DMS53 treated with DMSO at 0.1 percent for 48 hours (cell line): Measurements from ENCODE around the gene PNPLA7.
"Not testable (repeated sequence)": the region's sequence is repeated elsewhere in the genome, so short reads cannot be mapped to it uniquely, and the experiment has no call there.

Experiments
- DNase-seq: peaks from one replicate; lab custom pipeline; 2025; ENCODE audit not compliant: unreplicated experiment; lab: John Stamatoyannopoulos, UW

The PNPLA7 gene

DNA sequence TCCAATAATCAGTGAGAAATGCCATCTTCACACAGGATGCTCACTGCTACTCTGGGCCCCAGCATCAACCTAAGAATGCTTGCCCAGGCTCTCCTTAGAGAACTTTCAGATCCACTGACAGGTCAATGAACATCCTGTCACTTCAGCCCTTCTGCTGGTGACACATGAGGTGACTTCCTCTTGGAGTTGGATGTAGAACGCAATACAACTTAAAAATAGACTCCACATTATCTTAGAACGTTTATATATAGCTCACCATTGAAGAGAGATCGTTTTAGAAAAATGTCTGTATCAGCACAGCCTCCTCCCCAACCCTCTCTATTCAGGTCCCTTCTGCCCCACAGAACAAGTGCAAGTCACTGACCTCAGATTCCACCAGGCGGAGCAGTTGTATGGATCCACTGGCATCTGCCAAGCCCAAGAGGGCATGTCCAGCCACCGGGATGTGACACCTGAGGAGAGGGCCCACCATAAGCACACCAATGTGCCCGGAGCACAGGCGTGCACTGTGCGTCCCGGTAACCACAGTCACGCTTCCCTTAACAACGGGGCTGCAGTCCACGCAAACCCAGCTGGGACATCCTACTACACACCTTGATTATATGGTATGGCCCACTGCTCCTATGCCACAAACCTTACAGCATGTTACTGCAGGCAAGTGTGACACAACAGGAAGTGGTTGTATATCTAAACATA is 25.7 kb upstream of the PNPLA7 start:
- no peak for DNase-seq

DNA sequence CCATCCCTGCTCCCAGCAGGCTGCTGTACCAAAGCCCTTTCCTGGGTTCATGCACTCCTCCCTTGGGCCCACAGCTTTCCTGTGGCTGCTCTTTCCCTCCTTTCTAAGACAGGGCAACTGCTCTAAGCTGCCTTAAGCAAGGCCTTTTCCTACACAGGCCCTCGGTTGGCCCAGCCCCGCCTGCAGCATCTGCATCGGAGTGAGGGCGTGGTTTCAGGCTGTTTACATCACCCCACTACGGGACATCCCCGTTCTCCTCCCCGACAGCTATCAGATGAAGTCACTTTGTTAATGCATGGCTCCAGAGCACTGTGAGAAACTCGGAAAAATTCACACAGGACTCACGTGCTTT is 25.1 kb upstream of the PNPLA7 start:
- no peak for DNase-seq

DNA sequence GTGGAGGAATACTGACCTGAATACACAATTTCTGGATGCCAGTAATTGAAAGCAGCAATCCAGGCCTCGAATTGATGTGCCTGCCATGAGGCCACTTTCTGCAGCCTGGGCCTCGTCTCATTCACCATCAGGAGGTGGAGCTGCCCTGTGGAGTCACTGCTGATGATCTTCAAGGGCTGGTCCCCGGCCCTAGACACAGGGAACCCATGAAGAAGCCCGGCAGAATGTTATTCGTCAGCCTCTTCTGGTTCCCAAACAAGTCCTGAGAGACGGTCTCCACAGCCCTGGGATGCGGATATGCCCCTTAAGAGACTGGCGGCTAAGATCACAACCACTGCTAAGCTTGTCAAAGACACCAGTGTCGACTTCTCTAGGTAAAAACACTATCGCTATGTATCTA is 24.0 kb upstream of the PNPLA7 start:
- no peak for DNase-seq

DNA sequence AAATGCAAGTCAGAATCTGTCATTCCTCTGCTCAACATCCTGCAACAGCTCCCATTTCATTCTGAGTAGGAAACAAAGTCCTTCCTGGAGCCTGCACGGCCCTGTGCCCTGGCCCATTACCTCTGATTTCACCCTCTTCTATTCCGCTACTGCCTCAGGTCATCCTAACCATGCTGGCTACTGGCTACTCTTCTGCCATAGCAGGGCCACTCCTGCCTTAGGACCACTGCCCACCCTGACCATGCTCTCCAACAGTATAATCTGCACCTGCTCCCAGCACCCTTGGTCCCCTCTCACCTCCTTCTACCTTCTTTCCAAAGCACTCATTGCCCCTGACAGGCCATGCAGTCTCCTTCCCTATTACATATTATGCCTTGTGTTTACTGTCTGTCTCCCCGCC is 20.4 kb upstream of the PNPLA7 start:
- no peak for DNase-seq

DNA sequence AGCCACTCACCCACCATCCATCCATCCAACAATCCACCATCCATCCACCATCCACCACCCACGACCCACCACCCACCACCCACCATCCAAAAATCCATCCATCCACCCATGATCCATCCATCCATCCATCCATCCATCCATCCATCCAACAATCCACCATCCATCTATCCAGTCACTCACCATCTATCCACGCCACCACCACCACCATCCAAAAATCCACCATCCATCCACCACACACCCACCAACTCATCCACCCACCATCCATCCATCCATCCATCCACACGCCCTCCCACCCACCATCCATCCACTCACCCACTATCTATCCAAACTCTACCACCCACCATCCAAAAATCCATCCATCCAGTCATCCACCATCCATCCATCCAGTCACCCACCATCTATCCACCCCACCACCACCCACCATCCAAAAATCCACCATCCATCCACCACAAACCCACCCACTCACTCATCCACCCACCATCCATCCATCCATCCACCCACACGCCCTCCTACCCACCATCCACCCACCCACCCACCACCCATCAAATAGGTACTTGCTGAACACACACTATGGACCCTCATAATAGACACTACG is 19.5 kb upstream of the PNPLA7 start:
- no peak for DNase-seq

DNA sequence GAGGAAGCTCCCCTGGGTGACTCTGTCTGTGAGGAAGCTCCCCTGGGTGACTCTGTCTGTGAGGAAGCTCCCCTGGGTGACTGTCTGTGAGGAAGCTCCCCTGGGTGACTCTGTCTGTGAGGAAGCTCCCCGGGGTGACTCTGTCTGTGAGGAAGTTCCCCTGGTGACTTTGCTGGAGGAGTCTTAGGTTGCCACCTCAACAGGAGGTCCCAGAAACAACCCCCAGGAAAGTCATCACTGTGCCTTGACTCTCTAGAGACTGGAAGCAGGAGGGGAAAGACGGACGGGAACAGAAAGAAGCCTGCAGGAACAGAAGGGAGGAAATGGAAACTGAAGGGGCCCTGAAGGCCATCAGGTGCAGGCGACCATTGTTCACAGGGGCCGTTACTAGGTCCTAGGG is 18.2 kb upstream of the PNPLA7 start:
- DNase-seq: not testable (repeated sequence)

DNA sequence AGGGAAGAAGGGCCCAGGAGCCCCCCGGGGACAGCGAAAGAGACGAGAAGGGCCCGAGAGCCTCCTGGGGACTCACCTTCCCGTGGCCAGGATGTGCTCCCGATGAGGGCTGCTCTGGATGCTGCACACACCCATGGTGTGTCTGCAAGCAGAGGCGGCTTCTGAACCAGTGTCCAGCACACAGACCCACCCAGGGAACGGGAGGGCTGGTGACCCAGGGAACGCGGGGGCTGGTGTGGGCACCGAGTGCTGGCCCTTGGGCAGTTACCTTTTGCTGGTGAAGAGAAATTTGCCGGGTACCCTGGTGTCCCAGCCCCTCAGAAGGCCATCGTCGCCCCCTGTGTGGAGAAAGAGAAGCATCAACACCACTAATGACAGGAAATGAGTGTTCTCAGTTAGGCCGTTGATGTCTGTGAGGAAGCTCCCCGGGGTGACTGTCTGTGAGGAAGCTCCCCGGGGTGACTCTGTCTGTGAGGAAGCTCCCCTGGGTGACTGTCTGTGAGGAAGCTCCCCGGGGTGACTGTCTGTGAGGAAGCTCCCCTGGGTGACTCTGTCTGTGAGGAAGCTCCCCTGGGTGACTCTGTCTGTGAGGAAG is 14.7 kb upstream of the PNPLA7 start:
- DNase-seq: no peak

DNA sequence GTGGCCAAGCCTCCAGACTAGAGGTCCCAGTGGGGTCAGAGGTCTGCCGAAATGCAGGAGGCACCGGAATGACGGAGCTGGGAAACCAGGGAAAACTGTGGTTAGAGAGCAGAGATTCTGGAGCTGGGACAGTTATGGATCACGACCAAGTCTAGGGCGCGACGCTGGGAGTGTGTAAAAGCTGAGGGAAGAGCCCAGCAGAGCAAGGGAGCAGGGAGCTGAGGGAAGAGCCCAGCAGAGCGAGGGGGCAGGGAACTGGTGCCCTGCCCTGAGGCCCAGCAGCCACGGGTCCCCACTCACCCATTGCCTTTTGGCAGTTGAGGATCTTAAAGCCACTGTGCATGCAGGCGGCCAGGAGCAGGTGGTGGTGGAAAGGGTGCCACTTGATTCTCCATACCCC is 13.9 kb upstream of the PNPLA7 start:
- no peak for DNase-seq

DNA sequence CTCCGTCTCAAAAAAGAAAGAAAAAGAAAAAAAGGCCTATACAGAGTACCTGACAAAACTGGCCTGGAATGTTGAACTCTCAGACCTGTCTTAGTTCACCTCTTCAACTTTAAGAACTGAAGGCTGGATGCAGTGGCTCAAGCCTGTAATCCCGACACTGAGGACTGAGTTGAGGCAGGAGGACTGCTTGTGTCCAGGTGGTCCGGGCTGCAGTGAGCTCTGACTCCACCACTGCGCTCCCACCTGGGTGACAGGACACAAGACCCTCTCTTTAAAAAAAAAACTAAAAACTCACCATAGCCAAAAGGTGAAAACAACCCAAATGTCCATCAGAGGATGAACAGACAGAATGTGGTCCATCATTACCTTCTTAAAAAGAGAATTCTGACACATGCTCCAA is 7.9 kb upstream of the PNPLA7 start:
- no peak for DNase-seq

DNA sequence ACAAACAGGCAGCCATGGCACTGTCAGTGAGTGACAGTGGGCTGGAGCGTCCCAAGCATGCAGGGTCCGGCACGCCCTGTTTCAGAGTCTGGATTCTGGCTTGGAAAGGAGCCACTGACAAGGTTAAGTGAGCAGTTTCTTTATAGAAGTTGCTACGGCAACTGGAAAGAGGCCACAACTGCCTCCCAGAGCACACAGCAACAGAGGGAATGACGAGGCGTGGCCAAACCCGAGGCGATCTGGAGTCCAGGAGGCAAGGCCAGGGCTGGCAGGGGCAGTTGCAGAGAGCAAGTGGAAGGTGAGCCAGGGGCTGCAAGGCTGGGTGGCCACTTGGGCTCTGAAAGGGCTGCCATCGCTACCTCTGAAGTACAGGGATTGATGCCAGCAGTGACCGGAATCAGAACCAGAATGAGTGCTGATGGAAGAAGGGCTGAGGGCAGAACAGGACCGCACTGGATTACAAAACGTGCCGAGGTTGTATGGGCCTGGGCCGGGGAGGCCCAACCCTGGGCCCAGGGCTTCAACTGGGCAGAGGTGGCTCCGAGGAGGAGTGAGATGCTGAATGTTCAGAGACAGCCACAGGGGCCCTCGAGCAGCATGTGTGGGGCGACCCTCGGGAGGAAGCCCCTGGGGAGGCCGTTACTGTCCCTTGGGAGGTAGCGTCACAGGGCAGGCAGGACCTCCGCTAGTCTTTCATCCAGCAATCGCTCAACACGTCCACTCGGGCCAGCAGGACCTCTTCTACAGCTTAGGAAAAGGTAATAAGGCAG is 6.1 kb upstream of the PNPLA7 start:
- DNase-seq: no peak

DNA sequence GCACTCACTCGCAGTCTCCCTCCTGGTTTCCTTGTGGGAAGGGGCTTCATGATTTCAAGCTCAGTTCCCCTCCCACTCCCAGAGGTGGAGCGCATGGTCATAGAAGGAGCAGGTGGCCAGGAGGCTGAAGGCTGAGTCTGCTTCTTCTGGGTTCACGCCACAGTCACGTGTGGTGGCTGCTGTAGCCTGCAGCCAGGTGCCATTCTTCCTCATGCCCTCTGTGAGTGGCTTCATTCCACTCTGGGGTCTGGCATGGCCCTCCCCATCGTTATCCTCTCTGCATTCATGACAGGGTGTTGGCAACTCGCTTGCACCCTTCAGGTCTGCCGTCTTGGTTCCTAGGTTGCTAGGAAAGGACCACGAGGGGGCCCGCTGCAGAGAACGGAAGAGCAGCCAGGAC is 5.0 kb upstream of the PNPLA7 start:
- DNase-seq: no peak

DNA sequence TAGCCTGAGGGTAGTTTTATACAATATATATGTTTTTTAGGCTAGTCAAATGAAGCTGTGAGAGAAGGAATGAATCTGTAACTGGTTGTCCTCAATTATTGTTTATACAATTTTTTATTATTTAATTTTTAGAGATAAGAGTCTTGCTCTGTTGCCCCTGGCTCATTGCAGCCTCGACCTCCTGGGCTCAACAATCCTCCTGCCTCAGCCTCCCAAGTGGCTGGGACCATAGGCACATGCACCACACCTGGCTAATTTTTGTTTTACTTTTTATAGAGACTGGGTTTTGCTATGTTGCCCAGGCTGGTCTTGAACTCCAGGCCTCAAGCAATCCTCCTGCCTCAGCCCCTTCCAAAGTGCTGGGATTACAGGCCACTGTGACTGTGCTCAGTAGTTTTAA is 4.1 kb upstream of the PNPLA7 start:
- DNase-seq: no peak

DNA sequence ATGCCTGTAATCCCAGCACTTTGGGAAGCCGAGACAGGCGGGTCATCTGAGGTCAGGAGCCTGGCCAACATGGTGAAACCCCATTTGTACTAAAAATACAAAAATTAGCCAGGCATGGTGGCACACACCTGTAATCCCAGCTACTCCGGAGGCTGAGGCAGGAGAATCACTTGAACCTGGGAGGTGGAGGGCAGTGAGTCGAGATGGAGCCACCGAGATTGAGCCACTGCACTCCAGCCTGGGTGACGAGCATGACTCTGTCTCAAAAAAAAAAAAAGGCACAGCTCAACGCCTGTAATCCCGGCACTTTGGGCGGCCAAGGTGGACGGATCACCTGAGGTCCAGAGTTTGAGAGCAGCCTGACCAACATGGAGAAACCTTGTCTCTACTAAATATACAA is 3.5 kb upstream of the PNPLA7 start:
- not testable (repeated sequence) for DNase-seq

DNA sequence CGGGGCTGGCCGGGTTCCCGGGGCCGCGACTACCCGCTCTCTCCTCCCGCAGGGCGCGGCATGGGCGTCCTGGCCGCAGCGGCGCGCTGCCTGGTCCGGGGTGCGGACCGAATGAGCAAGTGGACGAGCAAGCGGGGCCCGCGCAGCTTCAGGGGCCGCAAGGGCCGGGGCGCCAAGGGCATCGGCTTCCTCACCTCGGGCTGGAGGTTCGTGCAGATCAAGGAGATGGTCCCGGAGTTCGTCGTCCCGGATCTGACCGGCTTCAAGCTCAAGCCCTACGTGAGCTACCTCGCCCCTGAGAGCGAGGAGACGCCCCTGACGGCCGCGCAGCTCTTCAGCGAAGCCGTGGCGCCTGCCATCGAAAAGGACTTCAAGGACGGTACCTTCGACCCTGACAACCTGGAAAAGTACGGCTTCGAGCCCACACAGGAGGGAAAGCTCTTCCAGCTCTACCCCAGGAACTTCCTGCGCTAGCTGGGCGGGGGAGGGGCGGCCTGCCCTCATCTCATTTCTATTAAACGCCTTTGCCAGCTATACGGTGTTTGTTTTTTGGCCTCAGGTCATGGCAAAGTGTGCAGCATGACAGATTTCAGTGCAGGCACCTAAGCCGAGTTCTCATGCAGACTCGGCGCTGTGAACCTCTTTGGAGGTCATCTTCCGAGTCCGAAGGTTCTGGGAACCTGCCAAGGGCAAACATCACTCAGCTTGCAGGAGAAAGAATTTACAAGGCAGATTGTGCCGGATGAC is 2.0 kb upstream of the PNPLA7 start:
- DNase-seq: peak; percentile 34

DNA sequence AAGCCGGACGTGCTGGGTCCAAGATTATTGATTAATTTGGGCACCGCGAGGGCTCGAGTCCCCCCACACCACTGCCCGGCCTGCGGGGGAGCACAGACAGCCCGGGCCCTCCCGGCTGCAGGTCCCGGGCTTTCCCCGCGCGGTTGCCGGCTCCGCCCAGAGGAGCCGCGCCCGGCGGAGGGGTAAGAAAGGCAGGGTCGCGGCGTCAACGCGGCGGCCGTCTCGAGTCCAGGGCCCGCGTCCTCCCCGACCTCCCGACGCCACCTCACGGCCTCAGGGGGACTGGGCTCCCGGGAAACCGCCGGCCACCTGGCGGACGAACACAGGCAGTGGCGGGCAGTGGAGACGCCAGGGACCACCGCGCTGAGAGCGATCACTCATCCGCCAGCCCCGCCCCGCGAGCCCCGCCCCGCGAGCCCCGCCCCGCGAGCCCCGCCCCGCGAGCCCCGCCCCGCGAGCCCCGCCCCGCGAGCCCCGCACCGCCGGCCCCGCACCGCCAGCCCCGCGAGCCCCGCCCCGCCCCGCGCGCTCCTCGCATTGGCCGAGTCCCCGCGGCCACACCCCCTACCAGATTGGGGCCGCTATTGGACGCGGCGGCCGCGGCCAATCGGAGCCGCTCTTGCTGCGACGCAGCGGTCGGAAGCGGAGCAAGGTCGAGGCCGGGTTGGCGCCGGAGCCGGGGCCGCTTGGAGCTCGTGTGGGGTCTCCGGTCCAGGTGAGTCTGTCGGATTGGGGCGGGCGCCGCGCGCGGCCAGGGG is 1.2 kb upstream of the PNPLA7 start, which contains the start of gene MRPL41:
Gene MRPL41 (plus strand): TSS at position 616 of the 758 bp plus-strand sequence. CDS start 203 bp downstream, outside the sequence.
- peak; percentile 75 for DNase-seq

DNA sequence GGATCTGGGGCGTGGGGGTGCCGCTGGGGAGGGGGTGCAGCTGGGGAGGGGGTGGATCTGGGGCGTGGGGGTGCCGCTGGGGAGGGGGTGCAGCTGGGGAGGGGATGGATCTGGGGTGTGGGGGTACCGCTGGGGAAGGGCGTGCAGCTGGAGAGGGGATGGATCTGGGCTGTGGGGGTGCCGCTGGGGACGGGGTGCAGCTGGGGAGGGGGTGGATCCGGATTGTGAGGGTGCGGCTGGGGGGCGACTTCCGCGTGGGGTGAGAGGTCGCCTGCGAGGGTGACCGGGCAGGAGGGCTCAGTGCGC is 709 bp upstream of the PNPLA7 start:
- not testable (repeated sequence) for DNase-seq

DNA sequence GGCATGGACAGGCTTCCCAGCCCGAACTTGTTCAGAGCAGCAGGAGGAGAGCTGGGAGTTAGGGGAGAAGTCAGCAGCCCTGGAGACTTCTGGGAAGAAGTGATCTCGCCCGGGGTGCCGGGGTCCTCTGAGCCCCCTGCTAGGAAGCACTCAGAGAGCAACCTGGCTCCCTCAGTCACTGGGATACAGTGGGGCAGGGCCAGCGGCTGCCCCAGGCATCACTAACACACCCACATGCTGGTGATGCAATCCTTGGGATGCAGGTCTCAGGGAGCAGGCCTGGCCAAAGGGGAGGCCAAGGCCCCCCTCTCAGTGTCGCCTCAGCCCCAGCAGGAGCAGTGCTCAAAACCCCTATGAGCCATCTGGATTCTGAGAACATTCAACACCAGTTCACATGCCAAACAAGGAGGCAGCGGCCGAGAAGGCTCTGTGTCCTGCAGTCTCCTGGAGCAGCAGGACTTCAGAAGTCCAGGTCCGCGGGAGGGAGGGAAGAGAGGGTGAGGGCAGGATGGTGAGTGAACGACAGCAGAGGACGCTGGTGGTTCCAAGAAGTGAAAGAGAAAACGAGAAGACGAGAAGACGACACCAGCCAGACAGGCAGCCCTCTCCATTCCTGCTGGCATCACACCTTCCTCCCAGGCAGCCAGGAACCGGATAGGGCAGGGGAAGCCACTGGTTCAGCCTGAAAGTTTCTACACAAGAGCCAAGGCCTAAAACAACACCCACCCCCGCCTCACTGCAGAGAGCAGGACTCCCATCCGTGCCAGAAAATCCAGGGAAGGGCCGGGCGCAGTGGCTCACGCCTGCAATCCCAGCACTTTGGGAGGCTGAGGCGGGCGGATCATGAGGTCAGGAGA is 2.3 kb downstream of the PNPLA7 start:
- no peak for DNase-seq

DNA sequence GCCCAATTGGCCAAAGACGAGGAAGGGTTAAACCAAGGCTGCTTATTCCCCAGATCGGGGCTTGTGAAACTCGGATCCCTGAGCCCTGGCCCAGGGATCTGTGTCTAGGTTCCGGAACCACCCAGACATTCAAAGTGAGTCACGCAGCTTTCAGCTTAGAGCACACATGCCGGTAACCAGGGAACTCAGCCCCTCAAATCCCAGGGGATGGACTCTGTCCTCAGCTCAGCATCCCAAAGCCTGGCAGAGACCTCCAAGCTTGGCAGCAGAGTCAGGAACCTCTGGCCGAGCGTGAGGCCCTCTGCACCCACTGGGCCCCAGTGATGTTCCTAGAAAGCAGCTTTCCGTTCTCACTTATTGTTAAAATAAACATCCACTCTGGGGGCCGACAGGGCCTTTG is 5.1 kb downstream of the PNPLA7 start:
- no peak for DNase-seq

DNA sequence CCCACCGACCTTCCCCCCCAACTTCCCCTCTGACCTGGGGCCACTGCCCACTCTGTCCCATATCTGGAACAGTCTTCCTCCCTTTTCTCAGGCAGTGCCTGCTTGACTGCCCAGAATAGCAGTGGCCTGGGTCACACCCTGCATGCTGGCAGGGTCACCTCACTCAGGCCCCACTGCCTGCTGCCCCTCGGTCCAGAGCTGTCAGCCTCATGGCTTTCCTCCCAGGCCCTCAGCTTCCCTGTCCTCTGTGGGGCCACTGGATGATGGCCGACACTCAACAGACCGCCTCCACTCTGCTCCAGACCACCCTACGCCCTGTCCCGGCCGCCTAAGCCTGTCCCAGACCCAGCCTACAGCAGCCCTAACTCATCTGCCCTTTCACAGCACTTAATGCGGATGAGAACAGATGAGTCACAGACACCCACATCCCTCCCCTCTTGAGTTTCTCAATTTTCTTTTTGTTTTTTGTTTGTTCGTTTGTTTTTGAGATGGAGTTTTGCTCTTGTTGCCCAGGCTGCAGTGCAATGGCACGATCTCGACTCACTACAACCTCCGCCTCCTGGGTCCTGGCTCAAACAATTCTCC is 5.9 kb downstream of the PNPLA7 start:
- no peak for DNase-seq
